ENCODE measurements around the gene GGCT.

Gene GGCT

DNA sequence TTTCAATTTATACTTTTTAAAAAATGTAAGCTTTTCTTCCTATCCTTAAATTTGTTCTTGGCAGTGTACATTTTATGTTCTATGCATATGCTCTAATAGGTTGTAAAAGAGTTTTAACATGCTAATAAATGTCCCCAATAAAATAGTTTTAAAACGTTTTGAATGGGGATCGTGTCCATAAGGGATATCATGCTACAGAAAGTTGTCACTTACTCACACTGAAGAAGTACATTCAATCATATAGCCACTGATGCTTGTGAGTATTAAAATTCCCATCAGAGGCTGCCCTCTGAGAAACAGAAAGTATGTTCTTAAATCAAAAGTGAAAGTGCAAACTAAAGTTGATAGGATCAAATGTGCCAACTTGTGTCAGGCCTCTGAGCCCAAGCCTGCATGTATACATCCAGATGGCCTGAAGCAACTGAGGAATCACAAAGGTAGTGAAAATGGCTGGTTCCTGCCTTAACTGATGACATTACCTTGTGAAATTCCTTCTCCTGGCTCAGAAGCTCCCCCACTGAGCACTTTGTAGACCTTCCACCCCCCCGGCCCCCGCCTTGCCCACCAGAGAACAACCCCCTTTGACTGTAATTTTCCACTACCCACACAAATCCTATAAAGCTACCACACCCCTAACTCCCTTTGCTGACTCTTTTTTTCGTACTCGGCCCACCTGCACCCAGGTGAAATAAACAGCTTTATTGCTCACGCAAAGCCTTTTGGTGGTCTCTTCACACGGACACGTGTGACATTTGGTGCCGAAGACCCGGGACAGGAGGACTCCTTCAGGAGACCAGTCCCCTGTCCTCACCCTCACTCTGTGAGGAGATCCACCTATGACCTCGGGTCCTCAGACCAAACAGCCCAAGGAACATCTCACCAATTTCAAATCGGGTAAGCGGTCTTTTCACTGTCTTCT, 25.2 kb downstream of the GGCT start:
- H3K4me1 Mint-ChIP-seq (ENCODE audit: low read depth in 2 of 2), result peaks cover 20 to 28% of the 10 kb centered on the region in 2 donors
- H3K9me3 Mint-ChIP-seq, result no peaks in the 10 kb centered on the region
- H3K27ac Mint-ChIP-seq, result no peak overlapping the region
- H3K36me3 Mint-ChIP-seq (ENCODE audit: insufficient read depth), result no peaks in the 10 kb centered on the region
- DNase-seq, result peak in 2 of 3 experiments; percentile 12 to 14
- peak; percentile 57 for ATAC-seq (replicated peaks)
- no peaks in the 10 kb centered on the region for H3K27me3 Mint-ChIP-seq
- peak overlapping the region in 1 of 2 donors; percentile 95 for H3K4me3 Mint-ChIP-seq

- Mint-ChIP-seq H3K9me3 (no peaks in the 10 kb centered on the region), H3K27me3 (no peaks in the 10 kb centered on the region), H3K36me3 (ENCODE audit: insufficient read depth) (no peaks in the 10 kb centered on the region), H3K4me1 (ENCODE audit: low read depth in 2 of 2) (peaks cover 27 to 35% of the 10 kb centered on the region in 2 donors), H3K4me3 (peak within 1 kb of the TSS in 1 of 2 donors; percentile 95), H3K27ac (no peak within 1 kb of the TSS)
- DNase-seq (peak; percentile 44 to 50 (median 50)), ATAC-seq (replicated peaks) (peak; percentile 83)
These were observed 26.1 kb downstream of the GGCT start, which contains the start of gene NOD1 for GRCh38 chr7:30478349-30479201. Gene NOD1 (minus strand): TSS chr7:30478784. CDS start chr7:30456921, 21,863 bp downstream.

GRCh38 chr7:30476459-30477145, 28.0 kb downstream of the GGCT start:
- Mint-ChIP-seq H3K27me3 (no peaks in the 10 kb centered on the region), H3K27ac (peak overlapping the region in 1 of 2 donors; percentile 74), H3K4me3 (peak overlapping the region in 1 of 2 donors; percentile 29), H3K4me1 (ENCODE audit: low read depth in 2 of 2) (peaks cover 40 to 52% of the 10 kb centered on the region in 2 donors), H3K36me3 (ENCODE audit: insufficient read depth) (peaks cover 2% of the 10 kb centered on the region), H3K9me3 (no peaks in the 10 kb centered on the region)
- DNase-seq (no peak), ATAC-seq (replicated peaks) (no peak)

GRCh38 chr7:30475580-30475979, 29.0 kb downstream of the GGCT start:
- H3K36me3 Mint-ChIP-seq (ENCODE audit: insufficient read depth), result peaks cover 2% of the 10 kb centered on the region
- no peaks in the 10 kb centered on the region for H3K27me3 Mint-ChIP-seq
- H3K4me3 Mint-ChIP-seq, result no peak overlapping the region
- H3K9me3 Mint-ChIP-seq, result no peaks in the 10 kb centered on the region
- ATAC-seq (replicated peaks), result no peak
- H3K4me1 Mint-ChIP-seq (ENCODE audit: low read depth in 2 of 2), result peaks cover 45 to 61% of the 10 kb centered on the region in 2 donors
- DNase-seq, result no peak
- peak overlapping the region; percentile 73 to 74 for H3K27ac Mint-ChIP-seq

DNA sequence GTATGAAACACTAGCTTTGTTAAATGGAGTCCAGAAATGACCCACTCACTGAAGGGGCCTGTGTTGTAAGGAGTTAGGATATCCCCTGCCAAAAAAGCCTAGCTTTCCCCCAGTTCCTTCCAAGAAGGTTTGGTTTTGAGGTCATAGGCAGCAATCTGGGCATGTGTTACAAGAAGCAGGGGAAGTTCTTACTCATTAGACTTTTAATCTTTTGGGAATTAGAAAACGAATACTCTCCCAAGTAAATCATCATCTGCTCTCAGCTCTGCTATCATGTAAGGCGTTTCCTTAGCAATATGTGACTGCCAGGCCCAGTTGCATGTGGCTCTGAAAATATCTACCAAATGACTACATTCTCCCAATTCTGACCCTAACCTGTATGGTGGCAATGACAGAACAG, 29.7 kb downstream of the GGCT start:
- H3K4me1 Mint-ChIP-seq (ENCODE audit: low read depth in 2 of 2), result peaks cover 48 to 62% of the 10 kb centered on the region in 2 donors
- no peaks in the 10 kb centered on the region for H3K9me3 Mint-ChIP-seq
- DNase-seq, result no peak
- H3K27ac Mint-ChIP-seq, result no peak overlapping the region
- H3K27me3 Mint-ChIP-seq, result no peaks in the 10 kb centered on the region
- peaks cover 2% of the 10 kb centered on the region for H3K36me3 Mint-ChIP-seq (ENCODE audit: insufficient read depth)
- no peak overlapping the region for H3K4me3 Mint-ChIP-seq
- no peak for ATAC-seq (replicated peaks)

GRCh38 chr7:30474485-30474884, 30.1 kb downstream of the GGCT start:
- H3K27ac Mint-ChIP-seq, result no peak overlapping the region
- no peak for DNase-seq

DNA sequence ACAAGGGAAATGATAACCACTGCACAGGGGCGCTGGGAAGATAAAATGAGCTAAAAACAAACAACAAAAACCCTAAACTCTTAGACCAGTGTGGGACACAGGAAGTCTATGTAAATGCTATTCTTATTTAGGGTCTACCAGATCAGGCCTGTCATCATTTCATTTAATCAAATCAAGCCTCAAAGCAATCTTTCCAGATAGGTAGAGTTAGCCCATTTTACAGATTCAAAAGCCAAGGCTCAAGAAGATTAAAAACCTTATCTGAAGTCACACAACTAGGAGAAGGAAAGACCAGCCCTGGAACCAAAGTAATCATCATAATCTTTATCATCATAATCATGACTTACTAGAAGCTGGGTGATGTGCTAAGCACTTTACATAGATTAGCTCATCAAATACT, 30.7 kb downstream of the GGCT start:
- H3K27me3 Mint-ChIP-seq, result no peaks in the 10 kb centered on the region
- ATAC-seq (replicated peaks) (no peak), DNase-seq (no peak)
- H3K36me3 Mint-ChIP-seq (ENCODE audit: insufficient read depth), result peaks cover 6% of the 10 kb centered on the region
- H3K27ac Mint-ChIP-seq, result peak overlapping the region in 1 of 2 donors; percentile 56
- no peaks in the 10 kb centered on the region for H3K9me3 Mint-ChIP-seq
- no peak overlapping the region for H3K4me3 Mint-ChIP-seq
- peaks cover 54 to 60% of the 10 kb centered on the region in 2 donors for H3K4me1 Mint-ChIP-seq (ENCODE audit: low read depth in 2 of 2)

More at GRCh38 chr7:30474485-30474884, 30.1 kb downstream of the GGCT start:
- peaks cover 3% of the 10 kb centered on the region for H3K36me3 Mint-ChIP-seq (ENCODE audit: insufficient read depth)
- H3K4me1 Mint-ChIP-seq (ENCODE audit: low read depth in 2 of 2), result peaks cover 48 to 60% of the 10 kb centered on the region in 2 donors
- H3K27me3 Mint-ChIP-seq, result no peaks in the 10 kb centered on the region
- no peak for ATAC-seq (replicated peaks)
- no peaks in the 10 kb centered on the region for H3K9me3 Mint-ChIP-seq
- H3K4me3 Mint-ChIP-seq, result no peak overlapping the region

- no peak for DNase-seq
- H3K27ac Mint-ChIP-seq, result peak overlapping the region in 1 of 2 donors; percentile 56
- H3K36me3 Mint-ChIP-seq (ENCODE audit: insufficient read depth), result peaks cover 6% of the 10 kb centered on the region
- peaks cover 59 to 64% of the 10 kb centered on the region in 2 donors for H3K4me1 Mint-ChIP-seq (ENCODE audit: low read depth in 2 of 2)
- H3K4me3 Mint-ChIP-seq, result peak overlapping the region in 1 of 2 donors; percentile 67
- no peak for ATAC-seq (replicated peaks)
- H3K9me3 Mint-ChIP-seq, result no peaks in the 10 kb centered on the region
- H3K27me3 Mint-ChIP-seq, result no peaks in the 10 kb centered on the region
These were observed 31.5 kb downstream of the GGCT start for GRCh38 chr7:30472784-30473775.

DNA sequence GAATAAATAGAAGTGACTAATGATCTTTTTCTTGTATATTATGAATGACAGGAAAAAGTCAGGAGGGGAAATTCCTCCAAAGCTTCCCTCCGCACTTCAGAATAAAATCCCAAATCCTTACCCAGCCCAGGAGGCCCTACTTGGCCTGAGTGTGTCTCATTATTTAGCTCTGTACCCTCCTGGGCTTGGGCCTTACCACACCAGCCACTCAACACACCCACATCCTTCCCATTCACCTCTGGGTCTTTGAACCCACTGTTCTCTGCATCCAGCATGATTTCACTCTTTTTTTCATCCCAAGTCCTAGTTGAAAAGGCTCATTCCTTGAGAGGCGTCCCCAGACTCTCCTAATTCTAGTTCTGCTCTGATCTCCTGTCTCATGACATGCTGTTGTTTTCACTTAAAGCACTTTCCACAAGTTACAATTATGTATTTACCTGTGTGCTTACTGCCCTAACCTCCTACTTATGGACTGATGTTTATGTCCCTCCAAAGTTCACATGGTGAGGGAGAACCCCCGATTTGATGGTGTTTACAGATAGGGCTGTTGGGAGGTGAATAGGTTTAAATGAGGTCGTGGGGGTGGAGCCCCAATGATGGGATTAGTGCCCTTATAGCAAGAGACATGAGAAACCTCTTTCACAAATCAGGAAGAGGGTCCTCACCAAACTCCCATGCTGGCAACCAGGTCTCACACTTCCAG, 32.4 kb downstream of the GGCT start:
- Mint-ChIP-seq H3K27me3 (no peaks in the 10 kb centered on the region), H3K4me3 (peak overlapping the region; percentile 25 to 67), H3K36me3 (ENCODE audit: insufficient read depth) (peaks cover 6% of the 10 kb centered on the region), H3K9me3 (no peaks in the 10 kb centered on the region), H3K4me1 (ENCODE audit: low read depth in 2 of 2) (peaks cover 65 to 67% of the 10 kb centered on the region in 2 donors), H3K27ac (peak overlapping the region in 1 of 2 donors; percentile 56)
- DNase-seq, result no peak
- ATAC-seq (replicated peaks), result peak; percentile 50

GRCh38 chr7:30471205-30471604, 33.4 kb downstream of the GGCT start:
- Mint-ChIP-seq H3K27me3 (no peaks in the 10 kb centered on the region), H3K9me3 (no peaks in the 10 kb centered on the region), H3K27ac (peak overlapping the region in 1 of 2 donors; percentile 56), H3K4me3 (peak overlapping the region in 1 of 2 donors; percentile 67), H3K4me1 (ENCODE audit: low read depth in 2 of 2) (peaks cover 64 to 66% of the 10 kb centered on the region in 2 donors), H3K36me3 (ENCODE audit: insufficient read depth) (peaks cover 6% of the 10 kb centered on the region)
- DNase-seq (peak in 1 of 3 experiments; percentile 8), ATAC-seq (replicated peaks) (peak; percentile 87)

- peak overlapping the region in 1 of 2 donors; percentile 56 for H3K27ac Mint-ChIP-seq
- ATAC-seq (replicated peaks) (no peak), DNase-seq (no peak)
- peaks cover 6% of the 10 kb centered on the region for H3K36me3 Mint-ChIP-seq (ENCODE audit: insufficient read depth)
- H3K4me1 Mint-ChIP-seq (ENCODE audit: low read depth in 2 of 2), result peaks cover 64 to 66% of the 10 kb centered on the region in 2 donors
- peak overlapping the region in 1 of 2 donors; percentile 67 for H3K4me3 Mint-ChIP-seq
- H3K27me3 Mint-ChIP-seq, result no peaks in the 10 kb centered on the region
- H3K9me3 Mint-ChIP-seq, result no peaks in the 10 kb centered on the region
These were observed 33.9 kb downstream of the GGCT start for GRCh38 chr7:30470771-30471170.
